Effector memory CD8-positive, alpha-beta T cell (primary cell): ENCODE measurements around the gene CTDSPL.

Source experiments
- ATAC-seq: fragments of 150-1000 bp; cut with Tn5 transposase; replicated peaks from 2 replicates; pipeline ENCODE4 v1.10.0; 2021; ENCODE audit warnings: mild to moderate bottlenecking, moderate library complexity
- DNase-seq, 3 experiments: peaks; one replicate each; pipeline ENCODE4 v3.0.0; 2021
- H3K27ac Mint-ChIP-seq, 2 donors: one replicate each; pipeline ENCODE4 v1.8.0; 2022; ENCODE audit warnings: mild to moderate bottlenecking in 2 of 2, mixed read lengths in 2 of 2, moderate library complexity in 2 of 2
- H3K27me3 Mint-ChIP-seq, 2 donors: one replicate each; pipeline ENCODE4 v1.8.0; 2022; ENCODE audit warnings: mixed read lengths in 2 of 2
- H3K36me3 Mint-ChIP-seq: one replicate; pipeline ENCODE4 v1.8.0; 2022; ENCODE audit warnings: mild to moderate bottlenecking, moderate library complexity, mixed read lengths; ENCODE audit not compliant: insufficient read depth
- H3K4me1 Mint-ChIP-seq, 2 donors: one replicate each; pipeline ENCODE4 v1.8.0; 2022; ENCODE audit warnings: low read depth in 2 of 2, mixed read lengths in 2 of 2
- H3K4me3 Mint-ChIP-seq, 2 donors: one replicate each; pipeline ENCODE4 v1.8.0; 2022; ENCODE audit warnings: mild to moderate bottlenecking in 2 of 2, mixed read lengths in 2 of 2, moderate library complexity in 2 of 2
- H3K9me3 Mint-ChIP-seq, 2 donors: one replicate each; pipeline ENCODE4 v1.8.0; 2022; ENCODE audit warnings: mixed read lengths in 2 of 2

Gene CTDSPL

GRCh38 chr3:37992271-37993066 is 130.8 kb downstream of the CTDSPL start:
- Mint-ChIP-seq H3K4me3 (no peak overlapping the region), H3K27me3 (no peaks in the 10 kb centered on the region), H3K4me1 (peaks cover 38 to 40% of the 10 kb centered on the region in 2 donors), H3K36me3 (peaks cover 11% of the 10 kb centered on the region), H3K9me3 (no peaks in the 10 kb centered on the region), H3K27ac (peak overlapping the region; percentile 96 to 97)
- DNase-seq (no peak), ATAC-seq (no peak)

GRCh38 chr3:37993067-37993455 is 131.4 kb downstream of the CTDSPL start:
- ATAC-seq, result no peak
- Mint-ChIP-seq H3K4me1 (peaks cover 39 to 40% of the 10 kb centered on the region in 2 donors), H3K4me3 (peak overlapping the region; percentile 94 to 96), H3K36me3 (peaks cover 11% of the 10 kb centered on the region), H3K9me3 (no peaks in the 10 kb centered on the region), H3K27me3 (no peaks in the 10 kb centered on the region), H3K27ac (peak overlapping the region; percentile 96 to 97)
- DNase-seq, result no peak

- no peak for DNase-seq
- Mint-ChIP-seq H3K36me3 (peaks cover 12% of the 10 kb centered on the region), H3K27ac (peak overlapping the region; percentile 96 to 97), H3K9me3 (no peaks in the 10 kb centered on the region), H3K4me3 (peak overlapping the region; percentile 94 to 96), H3K4me1 (peaks cover 42 to 44% of the 10 kb centered on the region in 2 donors), H3K27me3 (no peaks in the 10 kb centered on the region)
- no peak for ATAC-seq
Measured at GRCh38 chr3:37993460-37993819, 131.8 kb downstream of the CTDSPL start.

- ATAC-seq, result peak; percentile 55
- DNase-seq, result peak in 2 of 3 experiments; percentile 43 to 47
- peaks cover 46 to 47% of the 10 kb centered on the region in 2 donors for H3K4me1 Mint-ChIP-seq
- peaks cover 14% of the 10 kb centered on the region for H3K36me3 Mint-ChIP-seq
- H3K9me3 Mint-ChIP-seq, result no peaks in the 10 kb centered on the region
- H3K27ac Mint-ChIP-seq, result peak overlapping the region; percentile 96 to 97
- H3K4me3 Mint-ChIP-seq, result peak overlapping the region; percentile 94 to 96
- H3K27me3 Mint-ChIP-seq, result no peaks in the 10 kb centered on the region
Measured at GRCh38 chr3:37993820-37994638, 132.3 kb downstream of the CTDSPL start.

- H3K9me3 Mint-ChIP-seq, result no peaks in the 10 kb centered on the region
- no peak for DNase-seq
- peak overlapping the region; percentile 94 to 96 for H3K4me3 Mint-ChIP-seq
- peaks cover 12% of the 10 kb centered on the region for H3K36me3 Mint-ChIP-seq
- H3K4me1 Mint-ChIP-seq, result peaks cover 52% of the 10 kb centered on the region in 2 donors
- ATAC-seq, result peak; percentile 1
- peak overlapping the region; percentile 96 to 97 for H3K27ac Mint-ChIP-seq
- H3K27me3 Mint-ChIP-seq, result no peaks in the 10 kb centered on the region
Measured at GRCh38 chr3:37994639-37994972, 132.9 kb downstream of the CTDSPL start.

- Mint-ChIP-seq H3K4me1 (peaks cover 53 to 56% of the 10 kb centered on the region in 2 donors), H3K9me3 (no peaks in the 10 kb centered on the region), H3K27ac (peak overlapping the region; percentile 78 to 89), H3K27me3 (no peaks in the 10 kb centered on the region), H3K4me3 (peak overlapping the region; percentile 94 to 96), H3K36me3 (peaks cover 19% of the 10 kb centered on the region)
- ATAC-seq (no peak), DNase-seq (no peak)
Measured at GRCh38 chr3:37995652-37996641, 134.3 kb downstream of the CTDSPL start.

GRCh38 chr3:37996785-37997301 is 135.2 kb downstream of the CTDSPL start:
- H3K36me3 Mint-ChIP-seq, result peaks cover 15% of the 10 kb centered on the region
- peak overlapping the region; percentile 78 to 89 for H3K27ac Mint-ChIP-seq
- no peaks in the 10 kb centered on the region for H3K27me3 Mint-ChIP-seq
- peaks cover 53 to 56% of the 10 kb centered on the region in 2 donors for H3K4me1 Mint-ChIP-seq
- H3K4me3 Mint-ChIP-seq, result peak overlapping the region; percentile 40 to 62
- DNase-seq (peak; percentile 80 to 84 (median 83)), ATAC-seq (peak; percentile 63)
- no peaks in the 10 kb centered on the region for H3K9me3 Mint-ChIP-seq

- no peak for DNase-seq
- Mint-ChIP-seq H3K9me3 (no peaks in the 10 kb centered on the region), H3K27me3 (no peaks in the 10 kb centered on the region), H3K36me3 (peaks cover 18% of the 10 kb centered on the region), H3K27ac (peak overlapping the region; percentile 89 to 92), H3K4me1 (peaks cover 53 to 56% of the 10 kb centered on the region in 2 donors), H3K4me3 (peak overlapping the region in 1 of 2 donors; percentile 62)
- no peak for ATAC-seq
Measured at GRCh38 chr3:37997342-37997741, 135.7 kb downstream of the CTDSPL start.

GRCh38 chr3:37997791-37998370 is 136.2 kb downstream of the CTDSPL start:
- peaks cover 55 to 58% of the 10 kb centered on the region in 2 donors for H3K4me1 Mint-ChIP-seq

GRCh38 chr3:37999836-38000235 is 138.2 kb downstream of the CTDSPL start:
- Mint-ChIP-seq H3K4me3 (peak overlapping the region; percentile 70 to 78), H3K27me3 (no peaks in the 10 kb centered on the region), H3K27ac (peak overlapping the region; percentile 80 to 92), H3K36me3 (peaks cover 16% of the 10 kb centered on the region), H3K4me1 (peaks cover 54 to 57% of the 10 kb centered on the region in 2 donors), H3K9me3 (no peaks in the 10 kb centered on the region)
- no peak for DNase-seq
- ATAC-seq, result no peak

More at GRCh38 chr3:37997791-37998370, 136.2 kb downstream of the CTDSPL start:
- peak overlapping the region; percentile 92 to 96 for H3K27ac Mint-ChIP-seq
- peaks cover 20% of the 10 kb centered on the region for H3K36me3 Mint-ChIP-seq
- H3K9me3 Mint-ChIP-seq, result no peaks in the 10 kb centered on the region
- DNase-seq (no peak), ATAC-seq (no peak)
- no peaks in the 10 kb centered on the region for H3K27me3 Mint-ChIP-seq
- H3K4me3 Mint-ChIP-seq, result peak overlapping the region; percentile 70 to 78

- Mint-ChIP-seq H3K27ac (peak overlapping the region; percentile 80 to 92), H3K27me3 (no peaks in the 10 kb centered on the region), H3K36me3 (peaks cover 19% of the 10 kb centered on the region), H3K9me3 (no peaks in the 10 kb centered on the region), H3K4me1 (peaks cover 54 to 56% of the 10 kb centered on the region in 2 donors), H3K4me3 (no peak overlapping the region)
- DNase-seq, result no peak
- ATAC-seq, result no peak
Measured at GRCh38 chr3:38000242-38000916, 138.7 kb downstream of the CTDSPL start.

GRCh38 chr3:38000965-38001455 is 139.3 kb downstream of the CTDSPL start:
- H3K4me3 Mint-ChIP-seq, result no peak overlapping the region
- no peak for DNase-seq
- no peak overlapping the region for H3K27ac Mint-ChIP-seq
- peaks cover 48 to 50% of the 10 kb centered on the region in 2 donors for H3K4me1 Mint-ChIP-seq
- H3K27me3 Mint-ChIP-seq, result no peaks in the 10 kb centered on the region
- H3K36me3 Mint-ChIP-seq, result peaks cover 22% of the 10 kb centered on the region
- no peak for ATAC-seq
- no peaks in the 10 kb centered on the region for H3K9me3 Mint-ChIP-seq
